Measurements from ENCODE around the gene YES1. TPM values are rescaled to one million over a fixed set of nuclear protein-coding genes. Genes with fewer than 3 reads are reported as not detected.

The YES1 gene
- total RNA-seq, 1 donor from 2014 or later, result 209 TPM

GRCh38 chr18:830315-830901 is 18.4 kb upstream of the YES1 start:
- peak overlapping the region; percentile 35 for H3K27ac Mint-ChIP-seq
- Histone ChIP-seq H3K9ac (no peak overlapping the region), H4K20me1 (ENCODE audit: low read depth) (no peaks in the 10 kb centered on the region), H3K27me3 (peaks cover 13% of the 10 kb centered on the region), H3K4me3 (no peak overlapping the region), H2AFZ (replicated peaks) (peak overlapping the region; percentile 91), H3K79me2 (ENCODE audit: low read depth) (no peaks in the 10 kb centered on the region), H3K36me3 (no peaks in the 10 kb centered on the region), H3F3A (ENCODE audit: low read depth) (peaks cover 10% of the 10 kb centered on the region), H3K4me2 (peak overlapping the region; percentile 23), H3K9me3 (ENCODE audit: low read depth) (no peaks in the 10 kb centered on the region), H3K4me1 (peaks cover 9% of the 10 kb centered on the region), H3K27ac (no peak overlapping the region)
- peak; percentile 39 for DNase-seq (ENCODE audit: low spot score)
- no peaks in the 10 kb centered on the region for H3K9me3 Mint-ChIP-seq
- peaks cover 17% of the 10 kb centered on the region for H3K4me1 Mint-ChIP-seq
- TF ChIP-seq EZH2 (IDR thresholded peaks at IDR 0.05), result no peak
- TF ChIP-seq CTCF (IDR thresholded peaks at IDR 0.05), result no peak
- no peak for TF ChIP-seq EZH2phosphoT487 (IDR thresholded peaks at IDR 0.05)
- no peak overlapping the region for H3K4me3 Mint-ChIP-seq
- H3K27me3 Mint-ChIP-seq (ENCODE audit: insufficient read depth, low read depth), result peaks cover 10% of the 10 kb centered on the region
- H3K36me3 Mint-ChIP-seq, result no peaks in the 10 kb centered on the region

- Histone ChIP-seq H3K9ac (no peak overlapping the region), H3K4me3 (no peak overlapping the region), H3K27ac (no peak overlapping the region), H3F3A (ENCODE audit: low read depth) (peaks cover 10% of the 10 kb centered on the region), H2AFZ (replicated peaks) (no peak overlapping the region), H3K27me3 (peaks cover 13% of the 10 kb centered on the region), H4K20me1 (ENCODE audit: low read depth) (no peaks in the 10 kb centered on the region), H3K36me3 (no peaks in the 10 kb centered on the region), H3K4me2 (no peak overlapping the region), H3K4me1 (peaks cover 9% of the 10 kb centered on the region), H3K79me2 (ENCODE audit: low read depth) (no peaks in the 10 kb centered on the region), H3K9me3 (ENCODE audit: low read depth) (no peaks in the 10 kb centered on the region)
- Mint-ChIP-seq H3K9me3 (no peaks in the 10 kb centered on the region), H3K4me1 (peaks cover 17% of the 10 kb centered on the region), H3K4me3 (no peak overlapping the region), H3K27me3 (ENCODE audit: insufficient read depth, low read depth) (peaks cover 10% of the 10 kb centered on the region), H3K36me3 (no peaks in the 10 kb centered on the region), H3K27ac (no peak overlapping the region)
- no peak for TF ChIP-seq CTCF (IDR thresholded peaks at IDR 0.05)
- TF ChIP-seq EZH2 (IDR thresholded peaks at IDR 0.05), result no peak
- no peak for TF ChIP-seq EZH2phosphoT487 (IDR thresholded peaks at IDR 0.05)
- no peak for DNase-seq (ENCODE audit: low spot score)
Observed at GRCh38 chr18:829432-829831, 17.4 kb upstream of the YES1 start.

DNA sequence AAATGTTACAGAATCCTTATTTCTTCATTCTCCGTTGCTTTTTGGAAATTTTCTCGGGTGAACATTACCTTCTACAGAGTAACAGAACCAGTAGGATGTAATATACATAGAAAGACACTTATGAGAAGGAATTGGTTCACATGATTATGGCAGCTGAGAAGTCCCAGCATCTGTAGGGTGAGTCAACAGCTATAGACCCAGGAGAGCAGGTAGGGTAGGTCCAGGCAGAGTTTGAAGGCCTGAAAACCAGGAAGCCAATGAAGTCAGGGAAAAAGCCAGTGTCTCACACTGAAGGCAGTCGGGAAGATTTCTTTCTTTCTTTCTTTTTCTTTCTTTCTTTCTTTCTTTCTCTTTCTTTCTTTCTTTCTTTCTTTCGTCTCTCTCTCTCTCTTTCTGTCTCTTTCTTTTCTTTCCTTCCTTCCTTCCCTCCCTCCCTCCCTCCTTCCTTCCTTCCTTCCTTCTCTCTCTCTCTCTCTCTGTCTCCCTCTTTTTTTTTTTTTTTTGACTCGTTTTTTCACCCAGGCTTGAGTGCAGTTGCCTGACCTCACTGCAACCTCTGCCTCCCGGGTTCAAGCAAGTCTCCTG is 15.1 kb upstream of the YES1 start:
- H3F3A ChIP-seq (ENCODE audit: low read depth), result peaks cover 10% of the 10 kb centered on the region
- no peak overlapping the region for H3K9ac ChIP-seq
- H3K79me2 ChIP-seq (ENCODE audit: low read depth), result no peaks in the 10 kb centered on the region
- Mint-ChIP-seq H3K4me1 (peaks cover 14% of the 10 kb centered on the region), H3K27me3 (ENCODE audit: insufficient read depth, low read depth) (peaks cover 10% of the 10 kb centered on the region), H3K9me3 (no peaks in the 10 kb centered on the region), H3K4me3 (no peak overlapping the region), H3K27ac (no peak overlapping the region), H3K36me3 (no peaks in the 10 kb centered on the region)
- TF ChIP-seq EZH2phosphoT487 (IDR thresholded peaks at IDR 0.05), result no peak
- TF ChIP-seq CTCF (IDR thresholded peaks at IDR 0.05), result no peak
- no peak for TF ChIP-seq EZH2 (IDR thresholded peaks at IDR 0.05)
- no peak overlapping the region for H3K4me2 ChIP-seq
- H4K20me1 ChIP-seq (ENCODE audit: low read depth), result no peaks in the 10 kb centered on the region
- no peak overlapping the region for H3K4me3 ChIP-seq
- no peak overlapping the region for H2AFZ ChIP-seq (replicated peaks)
- H3K4me1 ChIP-seq, result peaks cover 9% of the 10 kb centered on the region
- H3K27ac ChIP-seq, result no peak overlapping the region
- no peaks in the 10 kb centered on the region for H3K9me3 ChIP-seq (ENCODE audit: low read depth)
- DNase-seq (ENCODE audit: low spot score), result no peak
- peaks cover 9% of the 10 kb centered on the region for H3K27me3 ChIP-seq
- no peaks in the 10 kb centered on the region for H3K36me3 ChIP-seq
